ENCODE data around the gene ST6GAL1.
"Not testable (repeated sequence)": the region's sequence is repeated elsewhere in the genome, so short reads cannot be mapped to it uniquely, and the experiment has no call there.

ST6GAL1 gene

GRCh38 chr3:187049462-187050101 lies 119.3 kb downstream of the ST6GAL1 start:
- no peak for TF ChIP-seq CTCF (IDR thresholded peaks at IDR 0.05; ENCODE audit: poor library complexity, severe bottlenecking)
- Histone ChIP-seq H3K4me3 (ENCODE audit: severe bottlenecking) (no peak overlapping the region), H3K9me3 (ENCODE audit: severe bottlenecking) (peaks cover 3% of the 10 kb centered on the region), H3K4me1 (ENCODE audit: insufficient read depth, poor library complexity, severe bottlenecking) (no peaks in the 10 kb centered on the region), H3K36me3 (ENCODE audit: low read depth) (no peaks in the 10 kb centered on the region), H3K27ac (ENCODE audit: poor library complexity, severe bottlenecking) (no peak overlapping the region), H3K27me3 (ENCODE audit: insufficient read depth, poor library complexity, severe bottlenecking) (no peaks in the 10 kb centered on the region)
- no peak for DNase-seq (ENCODE audit: low spot score)
- no peak for ATAC-seq (ENCODE audit: low read depth)

- H3K9me3 ChIP-seq (ENCODE audit: severe bottlenecking), result peaks cover 3% of the 10 kb centered on the region
- ATAC-seq (ENCODE audit: low read depth), result no peak
- no peaks in the 10 kb centered on the region for H3K36me3 ChIP-seq (ENCODE audit: low read depth)
- no peak overlapping the region for H3K27ac ChIP-seq (ENCODE audit: poor library complexity, severe bottlenecking)
- no peaks in the 10 kb centered on the region for H3K27me3 ChIP-seq (ENCODE audit: insufficient read depth, poor library complexity, severe bottlenecking)
- no peak overlapping the region for H3K4me3 ChIP-seq (ENCODE audit: severe bottlenecking)
- H3K4me1 ChIP-seq (ENCODE audit: insufficient read depth, poor library complexity, severe bottlenecking), result no peaks in the 10 kb centered on the region
- DNase-seq (ENCODE audit: low spot score), result no peak
- no peak for TF ChIP-seq CTCF (IDR thresholded peaks at IDR 0.05; ENCODE audit: poor library complexity, severe bottlenecking)
Observed at GRCh38 chr3:187051066-187051465, 120.7 kb downstream of the ST6GAL1 start.

- DNase-seq (ENCODE audit: low spot score) (no peak), ATAC-seq (ENCODE audit: low read depth) (no peak)
- H3K27ac ChIP-seq (ENCODE audit: poor library complexity, severe bottlenecking), result no peak overlapping the region
- H3K4me3 ChIP-seq (ENCODE audit: severe bottlenecking), result no peak overlapping the region
- H3K4me1 ChIP-seq (ENCODE audit: insufficient read depth, poor library complexity, severe bottlenecking), result no peaks in the 10 kb centered on the region
- no peaks in the 10 kb centered on the region for H3K36me3 ChIP-seq (ENCODE audit: low read depth)
- no peak for TF ChIP-seq CTCF (IDR thresholded peaks at IDR 0.05; ENCODE audit: poor library complexity, severe bottlenecking)
- no peaks in the 10 kb centered on the region for H3K27me3 ChIP-seq (ENCODE audit: insufficient read depth, poor library complexity, severe bottlenecking)
- H3K9me3 ChIP-seq (ENCODE audit: severe bottlenecking), result peaks cover 3% of the 10 kb centered on the region
Observed at GRCh38 chr3:187051724-187052366, 121.5 kb downstream of the ST6GAL1 start.

- DNase-seq (ENCODE audit: low spot score); H3K9me3 ChIP-seq (ENCODE audit: severe bottlenecking); H3K27me3 ChIP-seq (ENCODE audit: insufficient read depth, poor library complexity, severe bottlenecking); H3K36me3 ChIP-seq (ENCODE audit: low read depth); ATAC-seq (ENCODE audit: low read depth); H3K4me3 ChIP-seq (ENCODE audit: severe bottlenecking); H3K4me1 ChIP-seq (ENCODE audit: insufficient read depth, poor library complexity, severe bottlenecking); H3K27ac ChIP-seq (ENCODE audit: poor library complexity, severe bottlenecking): not testable (repeated sequence)
Observed at GRCh38 chr3:187052427-187052826, 122.1 kb downstream of the ST6GAL1 start.

- H3K4me3 ChIP-seq (ENCODE audit: severe bottlenecking); H3K27ac ChIP-seq (ENCODE audit: poor library complexity, severe bottlenecking); H3K9me3 ChIP-seq (ENCODE audit: severe bottlenecking); DNase-seq (ENCODE audit: low spot score); H3K4me1 ChIP-seq (ENCODE audit: insufficient read depth, poor library complexity, severe bottlenecking); ATAC-seq (ENCODE audit: low read depth); H3K27me3 ChIP-seq (ENCODE audit: insufficient read depth, poor library complexity, severe bottlenecking); H3K36me3 ChIP-seq (ENCODE audit: low read depth): not testable (repeated sequence)
Observed at GRCh38 chr3:187054433-187054832, 124.1 kb downstream of the ST6GAL1 start.

GRCh38 chr3:187057803-187058202 lies 127.5 kb downstream of the ST6GAL1 start:
- not testable (repeated sequence) for H3K9me3 ChIP-seq (ENCODE audit: severe bottlenecking); H3K27ac ChIP-seq (ENCODE audit: poor library complexity, severe bottlenecking); H3K36me3 ChIP-seq (ENCODE audit: low read depth); H3K4me3 ChIP-seq (ENCODE audit: severe bottlenecking); ATAC-seq (ENCODE audit: low read depth); DNase-seq (ENCODE audit: low spot score); H3K27me3 ChIP-seq (ENCODE audit: insufficient read depth, poor library complexity, severe bottlenecking)
- H3K4me1 ChIP-seq (ENCODE audit: insufficient read depth, poor library complexity, severe bottlenecking), result peaks cover 12% of the 10 kb centered on the region

Data from RWPE2 (cell line).